OCI-LY3 (cell line): ENCODE measurements around the gene LLGL1.

ENCODE experiments used
- H2AFZ ChIP-seq: fragments of 200-600, 300-600 bp; shearing (Covaris generic); 2 replicates; pipeline ENCODE4 v1.6.0; 2014; ENCODE audit warnings: antibody characterized with exemption, low read depth, low read length
- H3K27ac ChIP-seq: fragments of 200-600, 300-600 bp; sonication (generic); 2 replicates; pipeline ENCODE4 v1.5.1; 2014; ENCODE audit warnings: mild to moderate bottlenecking, low read length, moderate library complexity, mixed read lengths
- H3K27me3 ChIP-seq: fragments of 200-600, 300-600 bp; sonication (generic); 2 replicates; pipeline ENCODE4 v1.6.1; 2014; ENCODE audit warnings: low read depth, low read length, mixed read lengths
- H3K36me3 ChIP-seq: fragments of 200-600, 300-600 bp; sonication (generic); replicated peaks from 2 replicates; pipeline ENCODE3; 2014; ENCODE audit warnings: low read depth, low read length, mixed read lengths
- H3K4me1 ChIP-seq: fragments of 300-600, 200-600 bp; sonication (generic); 2 replicates; pipeline ENCODE4 v1.6.1; 2014; ENCODE audit warnings: low read length, mixed read lengths
- H3K4me2 ChIP-seq: fragments of 200-600, 300-600 bp; sonication (generic); 2 replicates; pipeline ENCODE4 v1.6.1; 2014; ENCODE audit warnings: low read length, mixed read lengths
- H3K4me3 ChIP-seq: fragments of 300-600, 200-600 bp; sonication (generic); 2 replicates; pipeline ENCODE4 v1.5.1; 2014; ENCODE audit warnings: antibody characterized with exemption, mild to moderate bottlenecking, low read length, moderate library complexity
- H3K79me2 ChIP-seq: fragments of 300-600, 200-600 bp; shearing (Covaris generic); 2 replicates; pipeline ENCODE4 v1.6.1; 2014; ENCODE audit warnings: mild to moderate bottlenecking, low read length, mixed read lengths
- H3K9ac ChIP-seq: fragments of 300-600, 200-600 bp; shearing (Covaris generic); 2 replicates; pipeline ENCODE4 v1.6.0; 2014; ENCODE audit warnings: mild to moderate bottlenecking, low read length, moderate library complexity
- H3K9me3 ChIP-seq: fragments of 200-600, 300-600 bp; shearing (Covaris generic); 2 replicates; pipeline ENCODE4 v1.6.1; 2014; ENCODE audit warnings: low read length, mixed read lengths; ENCODE audit not compliant: insufficient read depth
- H4K20me1 ChIP-seq: fragments of 200-600, 300-600 bp; sonication (generic); 2 replicates; pipeline ENCODE4 v1.6.1; 2016; ENCODE audit warnings: low read length, mixed read lengths; ENCODE audit not compliant: insufficient read depth
- CTCF ChIP-seq: fragments of 200-600, 300-600 bp; sonication (generic); IDR thresholded peaks from 2 replicates; pipeline ENCODE4 v1.5.1; 2014; ENCODE audit warnings: antibody characterized with exemption, low read length, low read depth
- EZH2phosphoT487 ChIP-seq: fragments of 200-600 bp; shearing (Covaris generic); IDR thresholded peaks from 2 replicates; pipeline ENCODE4 v1.6.1; 2018; ENCODE audit warnings: antibody characterized with exemption, mixed run types, low read depth

LLGL1 gene

GRCh38 chr17:18246880-18247612 lies 21.6 kb downstream of the LLGL1 start:
- no peaks in the 10 kb centered on the region for H4K20me1 ChIP-seq
- no peaks in the 10 kb centered on the region for H3K4me1 ChIP-seq
- TF ChIP-seq EZH2phosphoT487 (no peak), CTCF (no peak)
- H3K36me3 ChIP-seq = no peaks in the 10 kb centered on the region
- no peaks in the 10 kb centered on the region for H3K9me3 ChIP-seq
- no peak overlapping the region for H3K4me3 ChIP-seq
- H3K79me2 ChIP-seq = no peaks in the 10 kb centered on the region
- H2AFZ ChIP-seq = no peak overlapping the region
- no peak overlapping the region for H3K27ac ChIP-seq
- H3K27me3 ChIP-seq = no peaks in the 10 kb centered on the region
- no peak overlapping the region for H3K9ac ChIP-seq
- H3K4me2 ChIP-seq = no peak overlapping the region

- H3K4me3 ChIP-seq = no peak overlapping the region
- H3K4me1 ChIP-seq = no peaks in the 10 kb centered on the region
- H3K9me3 ChIP-seq = no peaks in the 10 kb centered on the region
- no peak overlapping the region for H3K9ac ChIP-seq
- TF ChIP-seq EZH2phosphoT487 = no peak
- no peak for TF ChIP-seq CTCF
- H3K4me2 ChIP-seq = no peak overlapping the region
- H3K36me3 ChIP-seq = no peaks in the 10 kb centered on the region
- no peaks in the 10 kb centered on the region for H4K20me1 ChIP-seq
- no peaks in the 10 kb centered on the region for H3K79me2 ChIP-seq
- H3K27ac ChIP-seq = no peak overlapping the region
- H2AFZ ChIP-seq = no peak overlapping the region
- no peaks in the 10 kb centered on the region for H3K27me3 ChIP-seq
These were observed 22.2 kb downstream of the LLGL1 start for GRCh38 chr17:18247613-18248001.

- no peaks in the 10 kb centered on the region for H3K36me3 ChIP-seq
- no peak for TF ChIP-seq EZH2phosphoT487
- TF ChIP-seq CTCF = peak; percentile 39; the same call in 1 of the 2 replicates
- H3K27me3 ChIP-seq = no peaks in the 10 kb centered on the region
- H3K79me2 ChIP-seq = no peaks in the 10 kb centered on the region
- H2AFZ ChIP-seq = no peak overlapping the region
- H3K9me3 ChIP-seq = no peaks in the 10 kb centered on the region
- H4K20me1 ChIP-seq = no peaks in the 10 kb centered on the region
- no peaks in the 10 kb centered on the region for H3K4me1 ChIP-seq
- H3K4me3 ChIP-seq = no peak overlapping the region
- H3K27ac ChIP-seq = no peak overlapping the region
- H3K9ac ChIP-seq = no peak overlapping the region
- H3K4me2 ChIP-seq = no peak overlapping the region
These were observed 22.9 kb downstream of the LLGL1 start for GRCh38 chr17:18248300-18248731.

GRCh38 chr17:18248811-18249210 lies 23.4 kb downstream of the LLGL1 start:
- no peak overlapping the region for H3K27ac ChIP-seq
- no peaks in the 10 kb centered on the region for H3K9me3 ChIP-seq
- H3K4me3 ChIP-seq = no peak overlapping the region
- no peak overlapping the region for H2AFZ ChIP-seq
- H4K20me1 ChIP-seq = no peaks in the 10 kb centered on the region
- H3K9ac ChIP-seq = no peak overlapping the region
- H3K27me3 ChIP-seq = no peaks in the 10 kb centered on the region
- H3K79me2 ChIP-seq = no peaks in the 10 kb centered on the region
- no peaks in the 10 kb centered on the region for H3K4me1 ChIP-seq
- TF ChIP-seq CTCF (no peak), EZH2phosphoT487 (no peak)
- H3K4me2 ChIP-seq = no peak overlapping the region
- H3K36me3 ChIP-seq = no peaks in the 10 kb centered on the region
